Activated T-helper 1 cell treated with Interleukin-2 at 50 U/mL for 16 hours (primary cell): ENCODE measurements around the gene DGCR6L.
"Not testable (repeated sequence)": the region's sequence is repeated elsewhere in the genome, so short reads cannot be mapped to it uniquely, and the experiment has no call there.

Experiments used
- DNase-seq: peaks from one replicate; pipeline ENCODE4 v3.0.0-alpha.2; 2020; ENCODE audit warnings: low read depth

The DGCR6L gene

GRCh38 chr22:20319745-20320658 lies at the start of gene DGCR6L:
DGCR6L (minus strand) TSS chr22:20320060; CDS start chr22:20319988, 72 bp downstream.
- peak; percentile 96 for DNase-seq

- DNase-seq: not testable (repeated sequence)
Observed at GRCh38 chr22:20368875-20369274, 49.0 kb upstream of the DGCR6L start.

GRCh38 chr22:20366841-20367240 lies 47.0 kb upstream of the DGCR6L start:
- DNase-seq: not testable (repeated sequence)

- DNase-seq: not testable (repeated sequence)
Observed at GRCh38 chr22:20364335-20365260, 44.7 kb upstream of the DGCR6L start.

GRCh38 chr22:20362403-20362802 lies 42.5 kb upstream of the DGCR6L start:
- not testable (repeated sequence) for DNase-seq

GRCh38 chr22:20361752-20362229 lies 41.9 kb upstream of the DGCR6L start:
- DNase-seq: not testable (repeated sequence)

GRCh38 chr22:20360866-20361751 lies 41.2 kb upstream of the DGCR6L start:
- not testable (repeated sequence) for DNase-seq

- not testable (repeated sequence) for DNase-seq
Observed at GRCh38 chr22:20360261-20360660, 40.4 kb upstream of the DGCR6L start.

GRCh38 chr22:20358503-20359239 lies 38.8 kb upstream of the DGCR6L start:
- not testable (repeated sequence) for DNase-seq

GRCh38 chr22:20357967-20358366 lies 38.1 kb upstream of the DGCR6L start:
- not testable (repeated sequence) for DNase-seq

- not testable (repeated sequence) for DNase-seq
Observed at GRCh38 chr22:20356906-20357305, 37.0 kb upstream of the DGCR6L start.

- DNase-seq: not testable (repeated sequence)
Observed at GRCh38 chr22:20355939-20356636, 36.2 kb upstream of the DGCR6L start.

GRCh38 chr22:20354238-20354975 lies 34.5 kb upstream of the DGCR6L start:
- DNase-seq: no peak

GRCh38 chr22:20352536-20352935 lies 32.7 kb upstream of the DGCR6L start:
- not testable (repeated sequence) for DNase-seq

- DNase-seq: not testable (repeated sequence)
Observed at GRCh38 chr22:20346553-20346952, 26.7 kb upstream of the DGCR6L start.

GRCh38 chr22:20338291-20338690 lies 18.4 kb upstream of the DGCR6L start:
- not testable (repeated sequence) for DNase-seq

GRCh38 chr22:20337807-20338206 lies 17.9 kb upstream of the DGCR6L start:
- DNase-seq: not testable (repeated sequence)

GRCh38 chr22:20336561-20336960 lies 16.7 kb upstream of the DGCR6L start:
- DNase-seq: not testable (repeated sequence)

GRCh38 chr22:20328569-20328930 lies 8.7 kb upstream of the DGCR6L start:
- DNase-seq: not testable (repeated sequence)
